HG02588 (cell line): ENCODE results near the gene COL26A1.

Source experiments
- ATAC-seq: cut with Tn5 transposase; IDR thresholded peaks from one replicate; pipeline ENCODE4 v1.9.1; 2021; ENCODE audit warnings: mild to moderate bottlenecking, moderate library complexity; ENCODE audit not compliant: unreplicated experiment

COL26A1 gene

DNA sequence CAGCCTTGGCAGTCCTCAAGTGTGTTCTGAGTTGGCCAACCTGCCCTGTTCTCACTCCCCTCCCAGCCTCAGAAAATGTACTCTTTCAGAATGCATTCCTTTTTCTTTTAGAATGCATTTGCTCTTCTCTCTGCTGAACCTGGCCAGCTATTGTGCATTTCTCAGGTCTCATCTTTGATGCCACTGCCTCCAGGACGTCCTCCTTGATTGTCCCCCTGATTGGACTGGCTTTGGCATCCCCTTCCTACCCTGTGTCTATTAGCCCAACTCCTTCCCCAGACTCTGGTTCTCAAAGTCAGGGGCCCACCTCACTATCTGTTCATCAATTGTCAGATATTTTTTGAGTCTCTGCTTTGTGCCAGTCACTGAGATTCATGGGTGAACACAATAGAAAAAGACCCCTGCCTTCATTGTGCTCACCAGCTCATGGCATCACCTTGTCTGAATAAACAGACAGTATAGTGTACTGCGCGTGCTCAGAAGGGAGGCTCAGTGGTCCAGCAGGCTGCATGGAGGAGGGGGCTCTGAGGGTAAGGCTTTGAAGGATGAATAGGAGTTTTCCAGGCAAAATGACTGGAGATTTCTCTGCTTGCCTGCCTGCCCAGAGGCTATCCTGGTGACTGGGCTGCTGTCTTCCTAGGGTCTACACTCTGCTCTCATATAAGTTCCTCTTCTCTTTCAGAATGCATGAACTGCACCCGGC, 169.9 kb downstream of the COL26A1 start:
- no peak for ATAC-seq

DNA sequence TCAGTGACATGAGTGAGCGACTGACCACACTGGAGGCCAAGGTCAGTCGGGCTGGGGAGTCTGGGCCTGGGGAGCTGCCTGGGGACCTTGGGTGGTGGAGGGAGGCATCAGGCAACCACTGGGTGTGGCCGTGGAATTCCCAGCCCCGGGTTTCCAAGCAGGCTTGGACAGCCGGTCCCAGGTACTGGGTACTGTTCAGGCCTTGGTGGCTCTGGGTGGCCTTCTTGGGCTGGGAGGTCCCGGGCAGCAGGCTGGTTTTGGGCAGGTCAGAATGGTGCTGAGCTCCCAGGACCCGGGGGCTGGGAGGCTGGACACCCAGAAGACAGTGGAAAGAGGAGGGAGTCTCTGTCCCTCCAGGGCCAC, 170.4 kb downstream of the COL26A1 start:
- ATAC-seq = no peak

- no peak for ATAC-seq
These were observed 171.5 kb downstream of the COL26A1 start for GRCh38 chr7:101534015-101534803.

DNA sequence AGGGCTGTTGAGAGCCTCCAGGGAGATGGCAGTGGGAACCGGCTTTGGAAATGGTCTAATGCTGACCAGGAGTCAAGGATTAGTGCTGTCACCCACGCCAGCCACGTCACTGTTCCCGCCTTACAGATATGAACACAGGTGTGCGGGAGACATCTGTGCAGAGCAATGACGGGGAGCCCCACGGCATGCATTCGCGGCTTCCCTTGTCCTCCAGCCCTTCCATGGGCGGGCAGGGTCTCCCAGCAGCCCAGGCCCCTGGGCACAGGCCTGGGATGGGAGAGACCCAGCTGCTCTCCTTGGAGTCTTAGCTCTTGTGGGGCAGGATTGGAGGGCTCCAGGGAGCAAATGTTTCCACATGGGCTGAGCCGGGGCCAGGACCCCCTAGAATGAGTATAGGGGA, 172.2 kb downstream of the COL26A1 start:
- no peak for ATAC-seq

DNA sequence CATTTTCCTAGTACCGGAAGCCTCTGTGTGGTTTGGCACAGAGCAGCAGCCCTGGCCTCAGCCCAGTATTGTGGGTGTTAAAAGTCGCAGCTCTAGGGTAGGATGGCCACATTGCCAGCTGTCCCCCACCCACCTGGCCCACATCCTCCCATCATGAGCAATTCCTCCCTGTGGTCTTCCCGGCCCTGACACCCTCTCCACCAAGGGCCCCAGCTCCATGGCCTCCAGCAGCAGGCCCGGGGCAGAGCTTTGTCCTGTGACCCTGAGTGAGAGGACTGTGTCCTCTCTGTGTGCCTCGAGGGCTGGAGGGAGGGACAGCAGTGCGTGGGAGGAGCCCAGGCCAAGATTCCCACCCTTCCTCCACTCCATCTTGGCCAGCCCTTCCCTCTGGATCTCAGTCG, 172.7 kb downstream of the COL26A1 start:
- ATAC-seq = no peak

GRCh38 chr7:101536232-101536631, 173.6 kb downstream of the COL26A1 start:
- no peak for ATAC-seq

GRCh38 chr7:101536668-101537067, 174.0 kb downstream of the COL26A1 start:
- no peak for ATAC-seq

GRCh38 chr7:101537205-101537604, 174.5 kb downstream of the COL26A1 start:
- ATAC-seq = no peak

GRCh38 chr7:101537935-101538595, 175.4 kb downstream of the COL26A1 start:
- ATAC-seq = no peak

DNA sequence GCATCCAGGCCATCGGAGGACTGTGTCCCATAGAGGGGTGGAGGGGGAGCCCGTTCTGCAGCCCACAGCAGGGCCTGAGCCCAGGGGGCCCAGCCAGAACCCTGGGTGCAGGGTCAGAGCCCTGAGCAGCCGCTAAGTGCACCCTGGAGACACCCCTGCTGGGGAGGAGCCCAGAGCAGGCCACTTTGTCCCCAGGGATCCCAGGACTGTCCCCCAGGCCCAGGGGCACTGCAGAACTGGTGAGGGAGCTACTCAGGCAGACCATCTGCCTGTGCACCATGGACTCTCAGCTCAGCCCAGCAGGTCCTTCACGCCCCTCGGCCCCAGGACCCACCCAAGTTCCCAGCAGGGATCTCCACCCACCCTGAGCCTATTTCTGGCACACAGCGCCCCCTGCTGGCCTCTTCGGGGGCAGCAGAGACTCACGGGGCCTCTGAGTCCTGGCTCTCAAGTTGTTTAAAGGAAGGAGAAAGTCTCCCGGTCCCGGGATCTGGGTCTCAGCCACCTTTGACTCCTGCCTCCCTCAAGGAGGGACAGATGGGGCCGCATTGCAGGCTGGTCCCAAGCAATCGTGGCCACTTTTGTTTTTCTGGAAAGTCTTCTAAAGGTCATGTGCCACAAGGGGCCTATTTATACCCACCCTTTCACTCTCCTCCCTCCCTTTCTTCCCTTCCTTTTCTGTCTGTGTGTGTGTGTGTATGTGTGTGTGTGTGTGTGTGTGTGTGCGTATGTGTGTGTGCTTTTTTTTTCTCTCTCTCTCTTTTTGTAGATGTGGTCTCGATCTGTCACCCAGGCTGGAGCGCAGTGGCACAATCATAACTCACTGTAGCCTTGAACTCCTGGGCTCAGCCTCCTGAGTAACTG, 176.2 kb downstream of the COL26A1 start:
- ATAC-seq = no peak

DNA sequence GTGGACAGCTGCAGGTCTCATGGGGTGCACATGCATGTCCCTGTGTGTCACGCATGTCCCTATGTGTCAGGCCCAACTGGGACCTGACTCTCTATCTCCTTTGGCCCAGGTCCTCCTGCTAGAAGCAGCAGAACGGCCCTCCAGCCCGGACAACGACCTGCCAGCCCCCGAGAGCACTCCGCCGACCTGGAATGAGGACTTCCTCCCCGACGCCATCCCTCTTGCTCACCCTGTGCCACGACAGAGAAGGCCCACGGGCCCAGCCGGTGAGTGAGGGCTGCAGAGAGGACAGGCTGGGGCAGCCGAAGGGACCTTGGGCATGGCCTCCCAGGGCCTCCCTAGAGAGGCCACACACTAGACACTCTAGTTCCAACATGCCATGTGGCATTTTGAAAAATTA, 177.1 kb downstream of the COL26A1 start:
- ATAC-seq = no peak

GRCh38 chr7:101542527-101543241, 180.0 kb downstream of the COL26A1 start:
- ATAC-seq = no peak

GRCh38 chr7:101543242-101543766, 180.6 kb downstream of the COL26A1 start:
- no peak for ATAC-seq

DNA sequence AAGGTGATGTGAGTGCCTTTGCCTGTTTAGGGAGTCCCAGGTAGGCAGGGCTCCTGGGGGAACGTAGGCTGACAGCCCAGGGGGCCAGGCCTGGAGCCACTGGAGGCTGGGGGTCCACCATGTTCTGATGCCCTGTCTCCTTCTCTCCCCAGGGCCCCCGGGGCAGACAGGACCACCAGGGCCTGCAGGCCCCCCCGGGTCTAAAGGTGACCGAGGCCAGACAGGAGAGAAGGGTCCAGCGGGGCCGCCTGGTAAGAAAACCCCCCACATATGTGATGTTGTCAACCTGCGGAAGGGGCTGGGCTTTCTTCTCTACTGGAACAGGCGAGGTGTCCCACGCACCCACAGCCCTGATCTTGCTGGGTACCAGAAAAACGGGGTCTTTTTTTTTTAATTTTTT, 181.2 kb downstream of the COL26A1 start:
- no peak for ATAC-seq

- ATAC-seq = no peak
These were observed 182.9 kb downstream of the COL26A1 start for GRCh38 chr7:101545441-101546190.

- ATAC-seq = no peak
These were observed 183.7 kb downstream of the COL26A1 start for GRCh38 chr7:101546308-101546936.

- no peak for ATAC-seq
These were observed 184.6 kb downstream of the COL26A1 start for GRCh38 chr7:101547022-101547915.
